Mesenchymal stem cell (in vitro differentiated cells and primary cell): ENCODE data around the gene BAHCC1.
A peak's percentile ranks its signal among the peaks of the same experiment; 100 is the strongest.

Experiments used
- DNase-seq: peaks from one replicate; pipeline ENCODE4 v3.0.0-alpha.2; 2013
- H2AFZ ChIP-seq: one replicate; pipeline ENCODE4 v1.6.1; 2013; ENCODE audit warnings: low read depth, mild to moderate bottlenecking, control low read depth, inconsistent platforms, low read length, moderate library complexity
- H2AK5ac ChIP-seq: 2 replicates; pipeline ENCODE4 v1.6.1; 2013; ENCODE audit warnings: low read length, moderate library complexity, mild to moderate bottlenecking, inconsistent platforms; ENCODE audit not compliant: severe bottlenecking
- H2BK120ac ChIP-seq: one replicate; pipeline ENCODE4 v1.6.1; 2013; ENCODE audit warnings: low read depth, mild to moderate bottlenecking, inconsistent platforms, low read length, moderate library complexity
- H2BK12ac ChIP-seq, 2 experiments: one replicate each; pipeline ENCODE4 v1.6.1; 2013; ENCODE audit warnings: inconsistent platforms in 2 of 2, low read length in 2 of 2, mild to moderate bottlenecking in 2 of 2, moderate library complexity in 2 of 2, control low read depth in 1 of 2
- H2BK15ac ChIP-seq: one replicate; pipeline ENCODE4 v1.6.1; 2013; ENCODE audit warnings: mild to moderate bottlenecking, low read depth, inconsistent platforms; ENCODE audit not compliant: poor library complexity, severe bottlenecking
- H2BK5ac ChIP-seq: 2 replicates; pipeline ENCODE4 v1.6.1; 2013; ENCODE audit warnings: low read depth, mild to moderate bottlenecking, low read length, control low read depth, inconsistent platforms; ENCODE audit not compliant: poor library complexity, severe bottlenecking
- H3K14ac ChIP-seq, 2 experiments: one replicate each; pipeline ENCODE4 v1.6.1; 2013; ENCODE audit warnings: inconsistent platforms in 2 of 2, low read length in 2 of 2, control low read depth in 1 of 2, mild to moderate bottlenecking in 1 of 2, moderate library complexity in 1 of 2
- H3K18ac ChIP-seq, 2 experiments: one replicate each; pipeline ENCODE4 v1.6.1; 2013; ENCODE audit warnings: inconsistent platforms in 2 of 2, low read length in 2 of 2, control low read depth in 1 of 2, low read depth in 1 of 2, mild to moderate bottlenecking in 1 of 2
- H3K23ac ChIP-seq, 2 experiments: one replicate each; pipeline ENCODE4 v1.6.1; 2013; ENCODE audit warnings: inconsistent platforms in 2 of 2, low read length in 2 of 2, mild to moderate bottlenecking in 2 of 2, moderate library complexity in 2 of 2, control low read depth in 1 of 2
- H3K27ac ChIP-seq: 2 replicates; pipeline ENCODE4 v1.5.1; 2013; ENCODE audit warnings: mild to moderate bottlenecking, moderate library complexity, low read length, control low read depth, inconsistent platforms; ENCODE audit not compliant: poor library complexity, severe bottlenecking
- H3K27me3 ChIP-seq, 2 experiments: 2 replicates each; pipeline versions ENCODE4 v1.6.1 to v1.7.0; 2013; ENCODE audit warnings: low read length in 2 of 2, mild to moderate bottlenecking in 2 of 2, moderate library complexity in 2 of 2, control low read depth in 1 of 2, inconsistent platforms in 1 of 2; ENCODE audit not compliant: control insufficient read depth in 1 of 2, insufficient read depth in 1 of 2
- H3K36me3 ChIP-seq, 2 experiments: 2 replicates each; pipeline versions ENCODE4 v1.6.1 to v1.7.0; 2013; ENCODE audit warnings: low read length in 2 of 2, control low read depth in 1 of 2, inconsistent platforms in 1 of 2, low read depth in 1 of 2, mild to moderate bottlenecking in 1 of 2; ENCODE audit not compliant: insufficient read depth in 2 of 2, control insufficient read depth in 1 of 2
- H3K4ac ChIP-seq, 2 experiments: one replicate each; pipeline ENCODE4 v1.6.1; 2013; ENCODE audit warnings: inconsistent platforms in 2 of 2, low read length in 2 of 2, mild to moderate bottlenecking in 2 of 2, moderate library complexity in 2 of 2, control low read depth in 1 of 2, low read depth in 1 of 2
- H3K4me1 ChIP-seq: 2 replicates; pipeline ENCODE4 v1.6.1; 2013; ENCODE audit warnings: low read depth, low read length, control low read depth; ENCODE audit not compliant: control insufficient read depth, insufficient read depth
- H3K4me2 ChIP-seq: 2 replicates; pipeline ENCODE4 v1.6.1; 2013; ENCODE audit warnings: low read length, mild to moderate bottlenecking, inconsistent platforms; ENCODE audit not compliant: poor library complexity, severe bottlenecking
- H3K4me3 ChIP-seq, 2 experiments: 2 replicates each; pipeline versions ENCODE4 v1.5.1 to v1.7.0; 2013; ENCODE audit warnings: low read length in 2 of 2, mild to moderate bottlenecking in 2 of 2, control low read depth in 1 of 2, low read depth in 1 of 2; ENCODE audit not compliant: insufficient read depth in 1 of 2
- H3K79me1 ChIP-seq: replicated peaks from 2 replicates; pipeline ENCODE4 v1.6.1; 2013; ENCODE audit warnings: mild to moderate bottlenecking, control low read depth, low read length, inconsistent platforms; ENCODE audit not compliant: poor library complexity, severe bottlenecking
- H3K9ac ChIP-seq: 2 replicates; pipeline ENCODE4 v1.7.0; 2013; ENCODE audit warnings: mild to moderate bottlenecking, low read length, moderate library complexity
- H3K9me3 ChIP-seq: 2 replicates; pipeline ENCODE4 v1.7.0; 2013; ENCODE audit warnings: mild to moderate bottlenecking, low read length; ENCODE audit not compliant: control insufficient read depth
- H4K8ac ChIP-seq: one replicate; pipeline ENCODE4 v1.6.1; 2013; ENCODE audit warnings: inconsistent platforms, mild to moderate bottlenecking, low read length, moderate library complexity
- H4K91ac ChIP-seq: one replicate; pipeline ENCODE4 v1.6.1; 2013; ENCODE audit warnings: mild to moderate bottlenecking, low read length, inconsistent platforms
- WGBS: methylation state at CpG from one replicate; pipeline ENCODE4 v1.1.7; 2013; ENCODE audit warnings: mixed read lengths; 5-methylcytosine and 5-hydroxymethylcytosine counted together

The BAHCC1 gene

DNA sequence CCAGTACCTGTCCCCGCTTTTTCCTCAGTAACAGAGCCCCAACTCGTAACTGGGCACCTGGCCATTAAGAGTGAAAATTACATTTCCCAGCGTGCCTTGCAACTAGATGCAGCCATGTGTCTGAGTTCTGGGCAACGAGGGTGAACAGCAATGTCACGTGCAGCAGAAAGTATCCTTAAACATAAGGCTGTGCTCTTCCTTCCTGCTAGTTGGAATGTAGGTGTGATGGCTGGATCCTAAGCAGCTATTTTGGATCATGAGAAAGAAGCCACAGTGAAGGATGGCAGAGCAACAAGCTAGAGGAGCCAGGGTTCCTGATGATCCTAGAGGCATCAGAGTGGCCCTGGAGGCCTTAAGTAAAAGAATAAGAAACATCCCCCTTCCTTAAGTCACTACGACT lies 81.4 kb downstream of the BAHCC1 start:
- no peaks in the 10 kb centered on the region for H3K79me1 ChIP-seq
- H3K27ac ChIP-seq, result no peak overlapping the region
- no peak overlapping the region for H2BK5ac ChIP-seq
- H3K4me1 ChIP-seq, result peaks cover 22% of the 10 kb centered on the region
- no peak overlapping the region for H2AFZ ChIP-seq
- H2BK15ac ChIP-seq, result no peak overlapping the region
- no peaks in the 10 kb centered on the region for H3K36me3 ChIP-seq
- no peak overlapping the region for H2AK5ac ChIP-seq
- H3K9ac ChIP-seq, result no peak overlapping the region
- H3K18ac ChIP-seq, result no peak overlapping the region
- H3K9me3 ChIP-seq, result peaks cover 5% of the 10 kb centered on the region
- no peak overlapping the region for H4K91ac ChIP-seq
- H3K14ac ChIP-seq, result no peak overlapping the region
- H2BK120ac ChIP-seq, result no peak overlapping the region
- H3K4me3 ChIP-seq, result no peak overlapping the region
- H3K23ac ChIP-seq, result no peak overlapping the region
- no peaks in the 10 kb centered on the region for H3K27me3 ChIP-seq
- peak overlapping the region; percentile 4 for H4K8ac ChIP-seq
- H3K4ac ChIP-seq, result no peak overlapping the region
- H3K4me2 ChIP-seq, result no peak overlapping the region
- H2BK12ac ChIP-seq, result no peak overlapping the region
- 91% methylated on average over 6 of the region's 6 CpGs for WGBS
- DNase-seq, result no peak

- peaks cover 0 to 4% of the 10 kb centered on the region in 2 experiments for H3K27me3 ChIP-seq
- no peak overlapping the region for H3K23ac ChIP-seq
- WGBS, result 85% methylated on average over 5 of the region's 7 CpGs
- no peak overlapping the region for H2BK15ac ChIP-seq
- H3K4me1 ChIP-seq, result peaks cover 26% of the 10 kb centered on the region
- H3K14ac ChIP-seq, result no peak overlapping the region
- no peak overlapping the region for H4K91ac ChIP-seq
- no peak overlapping the region for H2BK5ac ChIP-seq
- no peak overlapping the region for H2BK12ac ChIP-seq
- no peak overlapping the region for H2AK5ac ChIP-seq
- H3K4ac ChIP-seq, result no peak overlapping the region
- H4K8ac ChIP-seq, result no peak overlapping the region
- H3K36me3 ChIP-seq, result no peaks in the 10 kb centered on the region
- H3K4me3 ChIP-seq, result no peak overlapping the region
- H2AFZ ChIP-seq, result no peak overlapping the region
- no peak overlapping the region for H3K4me2 ChIP-seq
- no peak overlapping the region for H2BK120ac ChIP-seq
- no peak overlapping the region for H3K18ac ChIP-seq
- H3K79me1 ChIP-seq, result peaks cover 2% of the 10 kb centered on the region
- peaks cover 5% of the 10 kb centered on the region for H3K9me3 ChIP-seq
- no peak overlapping the region for H3K27ac ChIP-seq
- DNase-seq, result no peak
- H3K9ac ChIP-seq, result no peak overlapping the region
Observed at GRCh38 chr17:81477173-81477572, 81.9 kb downstream of the BAHCC1 start.

- H4K91ac ChIP-seq, result no peak overlapping the region
- H3K18ac ChIP-seq, result no peak overlapping the region
- H3K79me1 ChIP-seq, result peaks cover 2% of the 10 kb centered on the region
- H3K4me1 ChIP-seq, result peaks cover 34% of the 10 kb centered on the region
- no peak overlapping the region for H2BK12ac ChIP-seq
- H3K4ac ChIP-seq, result no peak overlapping the region
- no peak overlapping the region for H2BK5ac ChIP-seq
- no peak overlapping the region for H3K27ac ChIP-seq
- H4K8ac ChIP-seq, result no peak overlapping the region
- H3K23ac ChIP-seq, result no peak overlapping the region
- H3K9ac ChIP-seq, result no peak overlapping the region
- DNase-seq, result no peak
- peaks cover 0 to 10% of the 10 kb centered on the region in 2 experiments for H3K27me3 ChIP-seq
- no peak overlapping the region for H2AK5ac ChIP-seq
- no peak overlapping the region for H2BK15ac ChIP-seq
- no peaks in the 10 kb centered on the region for H3K36me3 ChIP-seq
- no peak overlapping the region for H3K4me3 ChIP-seq
- H3K14ac ChIP-seq, result no peak overlapping the region
- peaks cover 5% of the 10 kb centered on the region for H3K9me3 ChIP-seq
- no peak overlapping the region for H3K4me2 ChIP-seq
- WGBS, result 96% methylated on average over 20 of the region's 20 CpGs
- no peak overlapping the region for H2BK120ac ChIP-seq
- no peak overlapping the region for H2AFZ ChIP-seq
Observed at GRCh38 chr17:81478119-81478518, 82.9 kb downstream of the BAHCC1 start.

GRCh38 chr17:81479175-81480071 lies 84.2 kb downstream of the BAHCC1 start:
- Histone ChIP-seq H3K27ac (no peak overlapping the region), H3K9me3 (peaks cover 5% of the 10 kb centered on the region), H3K4me2 (no peak overlapping the region), H2AK5ac (no peak overlapping the region), H3K4me3 (no peak overlapping the region), H3K14ac (peak overlapping the region in 1 of 2 experiments; percentile 63), H3K23ac (no peak overlapping the region), H4K8ac (no peak overlapping the region), H2AFZ (no peak overlapping the region), H2BK12ac (peak overlapping the region in 1 of 2 experiments; percentile 4), H3K27me3 (peaks cover 0 to 10% of the 10 kb centered on the region in 2 experiments), H3K4ac (no peak overlapping the region), H2BK120ac (no peak overlapping the region), H2BK15ac (no peak overlapping the region), H4K91ac (peak overlapping the region; percentile 27), H2BK5ac (no peak overlapping the region), H3K79me1 (peaks cover 2% of the 10 kb centered on the region), H3K4me1 (peaks cover 39% of the 10 kb centered on the region), H3K18ac (no peak overlapping the region), H3K36me3 (no peaks in the 10 kb centered on the region), H3K9ac (peak overlapping the region; percentile 46)
- 91% methylated on average over 20 of the region's 20 CpGs for WGBS
- no peak for DNase-seq
